GM12892 (cell line): Measurements from ENCODE around the gene SPNS1.
"Not testable (repeated sequence)": the region's sequence is repeated elsewhere in the genome, so short reads cannot be mapped to it uniquely, and the experiment has no call there.

Experiments
- DNase-seq: peaks from one replicate; pipeline ENCODE4 v3.0.0; 2011; ENCODE audit not compliant: insufficient read length
- FAIRE-seq: peaks from 2 replicates; lab custom pipeline; 2011; peaks lifted over from hg19 to GRCh38; lab: Jason Lieb, UNC
- POLR2A ChIP-seq: IDR thresholded peaks from 2 replicates; pipeline ENCODE4 v1.6.1; 2011; ENCODE audit warnings: low read depth, low read length, control low read depth
- POLR2AphosphoS5 ChIP-seq: IDR thresholded peaks from 2 replicates; pipeline ENCODE4 v1.6.1; 2011; ENCODE audit warnings: low read depth, low read length, control low read depth
- TAF1 ChIP-seq: IDR thresholded peaks from 2 replicates; pipeline ENCODE4 v1.6.1; 2011; ENCODE audit warnings: low read depth, mild to moderate bottlenecking, control low read depth, low read length, borderline replicate concordance

SPNS1 gene

DNA sequence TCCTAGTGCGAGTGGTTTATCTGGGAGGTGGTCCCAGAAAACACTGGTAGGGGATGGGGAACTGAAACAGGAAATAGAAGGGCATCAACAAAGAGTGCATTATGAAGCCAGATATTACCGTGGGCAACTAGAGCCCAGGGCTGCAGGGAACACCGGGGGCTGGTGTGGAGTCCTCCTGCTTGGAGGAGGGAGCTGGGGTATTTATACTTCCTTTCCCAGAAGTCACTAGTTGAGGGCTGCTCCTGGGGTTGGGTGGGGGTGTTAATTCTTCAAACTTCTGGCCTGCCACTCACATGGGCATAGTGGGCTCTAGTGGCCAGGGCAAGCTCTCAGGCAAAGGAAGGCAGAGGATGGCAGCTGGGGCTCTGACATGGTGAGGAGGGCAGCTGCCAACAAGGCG lies 25.0 kb downstream of the SPNS1 start:
- DNase-seq: no peak
- TF ChIP-seq TAF1: no peak
- no peak for TF ChIP-seq POLR2AphosphoS5
- no peak for TF ChIP-seq POLR2A
- no peak for FAIRE-seq

DNA sequence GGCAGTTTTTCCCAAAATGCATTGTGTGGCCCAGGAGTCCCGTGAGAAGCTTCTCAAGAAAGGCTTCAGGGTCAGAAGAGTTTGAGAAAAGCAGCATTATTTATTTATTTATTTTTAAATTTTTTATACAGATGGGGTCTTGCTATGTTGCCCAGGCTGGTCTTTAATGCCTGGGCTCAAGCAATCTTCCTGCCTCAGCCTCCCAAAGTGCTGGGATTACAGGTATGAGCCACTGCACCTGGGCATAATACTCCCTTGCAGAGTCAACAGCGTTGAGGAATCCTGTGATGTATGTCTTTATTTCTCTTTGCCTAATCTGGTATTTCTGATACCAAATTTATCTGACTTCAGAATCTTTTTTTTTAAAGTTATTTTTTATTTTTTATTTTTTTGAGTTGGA lies 25.4 kb downstream of the SPNS1 start:
- no peak for TF ChIP-seq TAF1
- no peak for TF ChIP-seq POLR2AphosphoS5
- no peak for TF ChIP-seq POLR2A
- no peak for FAIRE-seq
- DNase-seq: no peak

- not testable (repeated sequence) for FAIRE-seq, DNase-seq
Observed at GRCh38 chr16:29004496-29005139, 30.0 kb downstream of the SPNS1 start.

GRCh38 chr16:29007730-29008593 lies 33.4 kb downstream of the SPNS1 start:
- no peak for FAIRE-seq
- no peak for DNase-seq
- no peak for TF ChIP-seq POLR2AphosphoS5
- no peak for TF ChIP-seq POLR2A
- TF ChIP-seq TAF1: no peak

DNA sequence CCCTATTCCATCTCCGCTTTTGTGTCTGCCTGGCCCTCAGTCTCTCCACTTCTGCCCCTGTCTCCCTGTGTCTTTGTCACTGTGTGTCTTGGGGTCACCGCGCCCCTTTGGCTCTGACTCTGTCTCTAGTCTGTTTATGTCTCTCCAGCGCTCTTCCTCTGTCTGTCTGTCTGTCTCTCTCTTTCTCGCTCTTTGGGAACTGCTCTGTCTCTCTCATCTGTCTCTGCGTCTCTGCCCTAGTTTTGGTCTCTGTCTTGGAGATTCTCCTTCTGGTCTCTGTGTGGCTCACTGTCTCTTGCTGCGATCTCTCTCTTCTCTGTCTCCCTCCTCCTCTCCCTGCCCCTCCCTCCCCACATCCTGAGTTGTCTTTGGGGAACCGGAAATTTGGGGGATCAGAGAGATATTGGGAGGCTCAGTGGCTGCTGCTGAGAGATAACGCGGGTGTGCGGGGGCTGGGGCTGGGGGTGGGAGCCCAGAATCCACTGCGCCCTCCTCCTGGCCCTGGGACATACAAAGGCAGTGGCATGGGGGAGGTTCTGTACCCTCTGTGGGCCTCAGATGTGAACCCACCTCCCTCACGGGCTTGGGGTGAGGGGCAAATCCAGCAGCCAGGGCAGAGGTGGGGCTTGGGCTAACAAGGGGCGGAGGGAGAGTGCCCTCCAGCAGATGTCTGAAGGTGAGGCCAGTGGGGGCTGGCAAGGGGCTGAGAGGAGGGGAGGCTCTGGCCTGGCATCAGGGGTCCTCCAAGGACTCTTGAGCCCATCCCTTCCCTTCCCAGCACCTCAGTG lies 34.7 kb downstream of the SPNS1 start:
- DNase-seq (no peak), FAIRE-seq (no peak)
- TF ChIP-seq POLR2A: no peak
- TF ChIP-seq POLR2AphosphoS5: no peak
- no peak for TF ChIP-seq TAF1

DNA sequence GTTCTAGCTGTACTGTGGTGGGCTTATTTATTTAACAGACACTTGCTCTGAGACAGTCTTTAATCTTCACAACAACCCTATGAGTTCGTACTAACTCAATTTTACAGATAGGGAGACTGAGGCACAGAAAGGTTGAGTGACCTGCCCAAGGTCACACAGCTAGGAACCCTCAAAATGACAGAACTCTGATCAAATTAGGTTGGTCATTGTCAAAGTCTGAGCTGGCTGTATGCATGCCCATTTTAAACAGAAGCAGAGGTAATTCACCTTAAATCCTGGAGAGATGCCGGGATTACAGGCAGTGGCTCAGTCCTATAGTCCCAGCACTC lies 35.2 kb downstream of the SPNS1 start:
- TF ChIP-seq POLR2A (no peak), POLR2AphosphoS5 (no peak), TAF1 (no peak)
- DNase-seq (no peak), FAIRE-seq (no peak)

- no peak for FAIRE-seq
- DNase-seq: no peak
- TF ChIP-seq TAF1: no peak
- TF ChIP-seq POLR2AphosphoS5: no peak
- no peak for TF ChIP-seq POLR2A
Observed at GRCh38 chr16:29011112-29011511, 36.5 kb downstream of the SPNS1 start.

DNA sequence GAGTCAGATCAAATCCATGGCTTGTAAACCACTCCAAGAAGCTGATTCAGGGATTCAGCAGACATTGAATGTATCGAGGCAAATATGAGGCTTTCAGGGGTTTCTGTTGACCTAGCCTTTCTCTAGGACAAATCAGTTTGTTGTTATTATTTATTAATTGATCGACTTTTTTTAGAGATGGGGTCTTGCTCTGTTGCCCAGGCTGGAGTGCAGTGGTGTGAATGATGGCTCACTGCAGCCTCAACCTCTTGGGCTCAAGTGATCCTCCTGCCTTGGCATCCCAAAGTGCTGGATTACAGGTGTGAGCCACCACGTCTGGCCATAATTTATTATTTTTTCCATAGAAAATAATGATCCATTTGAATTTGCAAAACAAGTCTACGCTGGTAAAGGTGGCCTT lies 37.3 kb downstream of the SPNS1 start:
- no peak for TF ChIP-seq POLR2A
- TF ChIP-seq TAF1: no peak
- TF ChIP-seq POLR2AphosphoS5: no peak
- DNase-seq: no peak
- FAIRE-seq: no peak

DNA sequence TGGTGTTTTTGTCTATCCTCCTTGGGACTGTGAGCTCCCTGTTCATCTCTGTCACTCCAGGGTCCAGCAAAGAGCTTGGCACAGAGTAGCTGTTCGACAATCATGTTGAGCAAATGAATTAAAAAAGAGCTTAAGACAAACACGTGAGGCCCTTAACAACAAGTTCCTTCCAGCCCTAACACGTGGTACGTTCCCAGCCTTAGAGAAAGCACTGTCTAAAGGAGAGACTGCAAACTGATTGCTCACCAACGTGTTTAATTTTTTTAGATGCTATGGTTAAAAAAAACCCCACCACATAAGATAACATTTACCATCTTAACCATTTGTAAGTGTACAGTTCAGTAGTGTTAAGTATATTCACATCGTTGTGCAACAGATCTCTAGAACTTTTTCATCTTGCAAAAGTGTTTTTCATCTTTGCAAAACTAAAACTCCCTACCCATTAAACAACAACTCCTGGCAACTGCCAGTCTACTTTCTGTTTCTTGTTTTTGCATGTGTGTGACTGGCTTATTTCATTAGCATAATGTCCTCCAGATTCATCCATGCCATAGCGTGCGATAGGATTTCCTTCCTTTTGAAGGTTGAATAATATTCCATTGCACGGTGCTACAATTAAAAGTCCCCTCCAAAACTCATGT lies 38.5 kb downstream of the SPNS1 start:
- DNase-seq (no peak), FAIRE-seq (no peak)
- TF ChIP-seq POLR2A (no peak), TAF1 (no peak), POLR2AphosphoS5 (no peak)

- FAIRE-seq (no peak), DNase-seq (no peak)
- TF ChIP-seq POLR2AphosphoS5: no peak
- TF ChIP-seq TAF1: no peak
Observed at GRCh38 chr16:29014561-29015069, 40.0 kb downstream of the SPNS1 start.

DNA sequence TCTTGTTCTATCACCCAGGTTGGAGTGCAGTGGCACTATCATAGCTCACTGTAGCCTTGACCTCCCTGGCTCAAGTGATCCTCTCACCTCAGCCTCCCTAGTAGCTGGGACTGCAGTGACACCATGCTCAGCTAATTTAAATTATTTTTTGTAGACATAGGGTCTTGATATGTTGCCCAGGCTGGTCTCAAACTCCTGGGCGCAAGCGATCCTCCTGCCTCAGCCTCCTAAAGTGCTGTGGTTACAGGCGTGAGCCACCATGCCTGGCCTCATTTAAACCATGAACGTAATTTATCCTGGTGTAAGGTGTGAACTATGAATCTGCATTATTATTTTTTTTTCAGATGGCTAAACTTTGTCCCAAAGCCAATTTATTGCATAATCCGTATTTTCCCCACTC lies 47.6 kb downstream of the SPNS1 start:
- TF ChIP-seq TAF1 (no peak), POLR2AphosphoS5 (no peak), POLR2A (no peak)
- DNase-seq: no peak
- no peak for FAIRE-seq
